OCI-LY1 (cell line): Measurements from ENCODE around the gene CHST8.

ENCODE experiments used
- H2AFZ ChIP-seq: fragments of 200-600 bp; sonication (generic), shearing (Covaris generic); 2 replicates; pipeline ENCODE4 v1.6.0; 2014; ENCODE audit warnings: antibody characterized with exemption, mild to moderate bottlenecking, low read length
- H3F3A ChIP-seq: fragments of 200-600 bp; sonication (generic), shearing (Covaris generic); 2 replicates; pipeline ENCODE4 v1.6.0; 2014; ENCODE audit warnings: mild to moderate bottlenecking, antibody characterized with exemption, low read length, moderate library complexity; ENCODE audit not compliant: insufficient read depth
- H3K27ac ChIP-seq: fragments of 200-600 bp; sonication (generic); 2 replicates; pipeline ENCODE4 v1.5.1; 2014; ENCODE audit warnings: low read length, mixed run types, mild to moderate bottlenecking, low read depth; ENCODE audit not compliant: poor library complexity, severe bottlenecking
- H3K27me3 ChIP-seq: fragments of 200-600 bp; sonication (generic); 2 replicates; pipeline ENCODE4 v1.6.0; 2014; ENCODE audit warnings: antibody characterized with exemption, mild to moderate bottlenecking, low read length, moderate library complexity; ENCODE audit not compliant: insufficient read depth
- H3K36me3 ChIP-seq: fragments of 200-600 bp; sonication (generic); 2 replicates; pipeline ENCODE4 v1.6.1; 2014; ENCODE audit warnings: mild to moderate bottlenecking, antibody characterized with exemption, low read length, moderate library complexity, mixed read lengths; ENCODE audit not compliant: insufficient read depth
- H3K4me1 ChIP-seq: fragments of 200-600 bp; sonication (generic); 2 replicates; pipeline ENCODE4 v1.5.1; 2014; ENCODE audit warnings: mild to moderate bottlenecking, low read length, moderate library complexity; ENCODE audit not compliant: insufficient read depth, severe bottlenecking
- H3K4me2 ChIP-seq: fragments of 200-600 bp; sonication (generic), shearing (Covaris generic); 2 replicates; pipeline ENCODE4 v1.6.1; 2014; ENCODE audit warnings: low read length
- H3K4me3 ChIP-seq: fragments of 200-600 bp; sonication (generic); 2 replicates; pipeline ENCODE4 v1.5.1; 2014; ENCODE audit warnings: low read length, low read depth, mild to moderate bottlenecking, mixed read lengths; ENCODE audit not compliant: poor library complexity, severe bottlenecking
- H3K79me2 ChIP-seq: fragments of 200-600 bp; shearing (Covaris generic); 2 replicates; pipeline ENCODE4 v1.6.1; 2016; ENCODE audit warnings: mixed run types, low read length, mixed read lengths; ENCODE audit not compliant: insufficient read depth
- H3K9ac ChIP-seq: fragments of 200-600 bp; sonication (generic), shearing (Covaris generic); 2 replicates; pipeline ENCODE4 v1.6.1; 2014; ENCODE audit warnings: mild to moderate bottlenecking, low read length, mixed read lengths
- H3K9me2 ChIP-seq: fragments of 200-600 bp; sonication (generic), shearing (Covaris generic); 2 replicates; pipeline ENCODE4 v1.6.1; 2014; ENCODE audit warnings: low read depth, mild to moderate bottlenecking, low read length, mixed read lengths
- H3K9me3 ChIP-seq: fragments of 200-600 bp; shearing (Covaris generic); 2 replicates; pipeline ENCODE4 v1.6.1; 2014; ENCODE audit warnings: low read length, mixed read lengths
- H4K20me1 ChIP-seq: fragments of 200-600 bp; sonication (generic), shearing (Covaris generic); 2 replicates; pipeline ENCODE4 v1.6.0; 2016; ENCODE audit warnings: mild to moderate bottlenecking, low read length; ENCODE audit not compliant: insufficient read depth
- CTCF ChIP-seq: fragments of 200-600 bp; sonication (generic), shearing (Covaris generic); IDR thresholded peaks from 2 replicates; pipeline ENCODE4 v1.5.1; 2017; ENCODE audit warnings: mild to moderate bottlenecking, antibody characterized with exemption, low read length, moderate library complexity, mixed read lengths
- EZH2 ChIP-seq: fragments of 200-600 bp; sonication (generic), shearing (Covaris generic); IDR thresholded peaks from 2 replicates; pipeline ENCODE4 v1.8.0; 2017; ENCODE audit warnings: borderline replicate concordance, mixed run types, mild to moderate bottlenecking, antibody characterized with exemption, low read length, moderate library complexity, mixed read lengths

The CHST8 gene

GRCh38 chr19:33702606-33703437 is 81.1 kb downstream of the CHST8 start:
- Histone ChIP-seq H3K9me2 (no peaks in the 10 kb centered on the region), H3K4me3 (no peak overlapping the region), H2AFZ (no peak overlapping the region), H3K9me3 (no peaks in the 10 kb centered on the region), H3F3A (no peaks in the 10 kb centered on the region), H3K27me3 (no peaks in the 10 kb centered on the region), H3K4me1 (no peaks in the 10 kb centered on the region), H3K27ac (no peak overlapping the region), H3K4me2 (no peak overlapping the region), H3K36me3 (no peaks in the 10 kb centered on the region), H4K20me1 (no peaks in the 10 kb centered on the region), H3K79me2 (no peaks in the 10 kb centered on the region), H3K9ac (no peak overlapping the region)
- no peak for TF ChIP-seq CTCF
- no peak for TF ChIP-seq EZH2

GRCh38 chr19:33703438-33703750 is 81.6 kb downstream of the CHST8 start:
- Histone ChIP-seq H3K27ac (no peak overlapping the region), H3K4me2 (no peak overlapping the region), H4K20me1 (no peaks in the 10 kb centered on the region), H3K79me2 (no peaks in the 10 kb centered on the region), H3K9me3 (no peaks in the 10 kb centered on the region), H3K36me3 (no peaks in the 10 kb centered on the region), H3K9ac (no peak overlapping the region), H3K4me1 (no peaks in the 10 kb centered on the region), H3K27me3 (no peaks in the 10 kb centered on the region), H3K9me2 (no peaks in the 10 kb centered on the region), H2AFZ (no peak overlapping the region), H3K4me3 (no peak overlapping the region), H3F3A (no peaks in the 10 kb centered on the region)
- TF ChIP-seq CTCF: no peak
- TF ChIP-seq EZH2: no peak

GRCh38 chr19:33703821-33704220 is 82.1 kb downstream of the CHST8 start:
- no peak overlapping the region for H3K9ac ChIP-seq
- H3K9me3 ChIP-seq: no peaks in the 10 kb centered on the region
- no peak overlapping the region for H3K4me2 ChIP-seq
- no peaks in the 10 kb centered on the region for H3K4me1 ChIP-seq
- no peak overlapping the region for H3K4me3 ChIP-seq
- no peaks in the 10 kb centered on the region for H3K9me2 ChIP-seq
- H2AFZ ChIP-seq: no peak overlapping the region
- TF ChIP-seq EZH2 (no peak), CTCF (no peak)
- no peak overlapping the region for H3K27ac ChIP-seq
- no peaks in the 10 kb centered on the region for H3F3A ChIP-seq
- no peaks in the 10 kb centered on the region for H4K20me1 ChIP-seq
- H3K36me3 ChIP-seq: no peaks in the 10 kb centered on the region
- H3K79me2 ChIP-seq: no peaks in the 10 kb centered on the region
- H3K27me3 ChIP-seq: no peaks in the 10 kb centered on the region
